ENCODE measurements around the gene SH2B3.

DNA sequence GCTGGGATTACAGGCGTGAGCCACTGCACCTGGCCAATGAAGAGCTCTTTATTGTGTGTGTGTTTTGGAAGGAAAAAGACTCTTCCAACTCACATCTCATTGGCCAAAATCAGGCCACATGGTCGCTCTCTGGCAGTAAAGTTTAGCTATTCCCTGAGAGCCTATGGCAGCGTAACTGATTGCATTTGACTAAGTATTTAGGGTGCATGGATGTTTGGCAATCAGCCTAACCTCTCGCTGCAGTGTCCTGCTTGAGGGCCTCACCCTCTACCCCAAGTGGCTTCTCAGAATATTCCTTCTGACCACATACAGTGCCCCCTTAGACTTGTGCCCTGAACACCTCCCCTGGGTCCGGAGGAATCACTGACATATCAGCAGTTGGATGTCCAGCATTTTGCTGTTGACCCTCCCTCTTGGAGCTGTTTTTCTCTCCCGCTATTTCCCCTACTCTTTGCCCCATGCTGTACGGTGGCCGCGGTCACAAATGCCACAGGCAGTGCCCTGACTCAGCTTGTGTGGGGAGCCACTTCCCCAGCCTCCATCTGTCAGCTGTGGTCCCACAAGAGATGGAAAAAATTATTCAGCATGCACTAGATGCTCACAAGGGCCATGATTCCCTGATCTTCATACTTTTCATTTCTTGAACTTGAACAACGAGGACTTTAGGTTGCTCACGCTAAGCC is 46.4 kb upstream of the SH2B3 start:
- peak; percentile 18 for TF ChIP-seq POLR2A (IDR thresholded peaks at IDR 0.05; ENCODE audit: low read length)
- TF ChIP-seq GATA1 (IDR thresholded peaks at IDR 0.05; ENCODE audit: low read depth, low read length): no peak
